Measurements from ENCODE around the gene FIGLA. TPM values are rescaled to one million over a fixed set of nuclear protein-coding genes. Genes with fewer than 3 reads are reported as not detected.

The FIGLA gene
- total and polyA plus RNA-seq, 2 experiments from 2014 or later, result not detected

GRCh38 chr2:70828914-70829824 lies 38.7 kb upstream of the FIGLA start:
- 75% methylated on average over 6 of the region's 6 CpGs for WGBS (ENCODE audit: low lambda C conversion rate, missing lambda C conversion rate)
- H3K9me3 ChIP-seq (ENCODE audit: low read depth), result no peaks in the 10 kb centered on the region
- no peaks in the 10 kb centered on the region for H3K27me3 ChIP-seq
- TF ChIP-seq CTCF (IDR thresholded peaks at IDR 0.05; ENCODE audit: poor library complexity), result no peak
- TF ChIP-seq EZH2 (IDR thresholded peaks at IDR 0.05; ENCODE audit: borderline replicate concordance), result no peak
- no peak for TF ChIP-seq EZH2phosphoT487 (IDR thresholded peaks at IDR 0.05; ENCODE audit: low read depth, severe bottlenecking, unreplicated experiment)
- H2AFZ ChIP-seq, result no peak overlapping the region
- H3K36me3 ChIP-seq (replicated peaks; ENCODE audit: insufficient read depth, low read depth), result no peaks in the 10 kb centered on the region
- no peak overlapping the region for H3K4me2 ChIP-seq
- H3K4me1 ChIP-seq (ENCODE audit: insufficient read depth), result no peaks in the 10 kb centered on the region
- no peak overlapping the region for H3K27ac ChIP-seq
- no peak overlapping the region for H3K4me3 ChIP-seq
- H3K9me2 ChIP-seq (replicated peaks; ENCODE audit: insufficient read depth), result no peaks in the 10 kb centered on the region
- H4K20me1 ChIP-seq (ENCODE audit: insufficient read depth, poor library complexity, severe bottlenecking), result no peaks in the 10 kb centered on the region
- H3K79me2 ChIP-seq, result no peaks in the 10 kb centered on the region
- DNase-seq (ENCODE audit: low spot score), result no peak

GRCh38 chr2:70828115-70828514 lies 37.7 kb upstream of the FIGLA start:
- Histone ChIP-seq H3K9me2 (replicated peaks; ENCODE audit: insufficient read depth) (no peaks in the 10 kb centered on the region), H3K79me2 (no peaks in the 10 kb centered on the region), H2AFZ (no peak overlapping the region), H3K4me3 (no peak overlapping the region), H3K27ac (no peak overlapping the region), H3K27me3 (no peaks in the 10 kb centered on the region), H3K4me2 (no peak overlapping the region), H3K36me3 (replicated peaks; ENCODE audit: insufficient read depth, low read depth) (no peaks in the 10 kb centered on the region), H4K20me1 (ENCODE audit: insufficient read depth, poor library complexity, severe bottlenecking) (no peaks in the 10 kb centered on the region), H3K9me3 (ENCODE audit: low read depth) (no peaks in the 10 kb centered on the region), H3K4me1 (ENCODE audit: insufficient read depth) (no peaks in the 10 kb centered on the region)
- WGBS (ENCODE audit: low lambda C conversion rate, missing lambda C conversion rate), result 81% methylated on average over 5 of the region's 5 CpGs
- TF ChIP-seq EZH2phosphoT487 (IDR thresholded peaks at IDR 0.05; ENCODE audit: low read depth, severe bottlenecking, unreplicated experiment), result no peak
- TF ChIP-seq CTCF (IDR thresholded peaks at IDR 0.05; ENCODE audit: poor library complexity), result no peak
- no peak for TF ChIP-seq EZH2 (IDR thresholded peaks at IDR 0.05; ENCODE audit: borderline replicate concordance)
- DNase-seq (ENCODE audit: low spot score), result no peak

GRCh38 chr2:70827388-70827787 lies 36.9 kb upstream of the FIGLA start:
- WGBS (ENCODE audit: low lambda C conversion rate, missing lambda C conversion rate), result 72% methylated on average over 5 of the region's 5 CpGs

More at GRCh38 chr2:70827388-70827787, 36.9 kb upstream of the FIGLA start:
- TF ChIP-seq EZH2phosphoT487 (IDR thresholded peaks at IDR 0.05; ENCODE audit: low read depth, severe bottlenecking, unreplicated experiment) (no peak), CTCF (IDR thresholded peaks at IDR 0.05; ENCODE audit: poor library complexity) (no peak), EZH2 (IDR thresholded peaks at IDR 0.05; ENCODE audit: borderline replicate concordance) (no peak)
- no peak for DNase-seq (ENCODE audit: low spot score)
- H3K9me2 ChIP-seq (replicated peaks; ENCODE audit: insufficient read depth), result no peaks in the 10 kb centered on the region
- H3K4me1 ChIP-seq (ENCODE audit: insufficient read depth), result no peaks in the 10 kb centered on the region
- no peak overlapping the region for H3K4me3 ChIP-seq
- H3K27me3 ChIP-seq, result no peaks in the 10 kb centered on the region
- no peaks in the 10 kb centered on the region for H3K36me3 ChIP-seq (replicated peaks; ENCODE audit: insufficient read depth, low read depth)
- H4K20me1 ChIP-seq (ENCODE audit: insufficient read depth, poor library complexity, severe bottlenecking), result no peaks in the 10 kb centered on the region
- H3K4me2 ChIP-seq, result no peak overlapping the region
- H3K27ac ChIP-seq, result no peak overlapping the region
- no peaks in the 10 kb centered on the region for H3K79me2 ChIP-seq
- no peak overlapping the region for H2AFZ ChIP-seq
- H3K9me3 ChIP-seq (ENCODE audit: low read depth), result no peaks in the 10 kb centered on the region
